GM18867 (cell line): ENCODE results near the gene FLYWCH1.
"Not testable (repeated sequence)": the region's sequence is repeated elsewhere in the genome, so short reads cannot be mapped to it uniquely, and the experiment has no call there.

ENCODE experiments used
- ATAC-seq: cut with Tn5 transposase; IDR thresholded peaks from one replicate; pipeline ENCODE4 v1.9.1; 2021; ENCODE audit warnings: mild to moderate bottlenecking, moderate library complexity; ENCODE audit not compliant: unreplicated experiment

The FLYWCH1 gene

GRCh38 chr16:2924901-2925755, 13.4 kb downstream of the FLYWCH1 start:
- ATAC-seq, result no peak

GRCh38 chr16:2925951-2926649, 14.4 kb downstream of the FLYWCH1 start:
- no peak for ATAC-seq

- no peak for ATAC-seq
Measured at GRCh38 chr16:2926650-2926999, 14.9 kb downstream of the FLYWCH1 start.

GRCh38 chr16:2927010-2927646, 15.4 kb downstream of the FLYWCH1 start:
- peak; percentile 57 for ATAC-seq

GRCh38 chr16:2928151-2928550, 16.4 kb downstream of the FLYWCH1 start:
- not testable (repeated sequence) for ATAC-seq

GRCh38 chr16:2928796-2929195, 17.1 kb downstream of the FLYWCH1 start:
- ATAC-seq, result no peak

GRCh38 chr16:2929693-2930092, 18.0 kb downstream of the FLYWCH1 start:
- no peak for ATAC-seq

GRCh38 chr16:2930236-2930635, 18.5 kb downstream of the FLYWCH1 start:
- ATAC-seq, result no peak

GRCh38 chr16:2931231-2931914, 19.6 kb downstream of the FLYWCH1 start:
- ATAC-seq, result not testable (repeated sequence)

- ATAC-seq, result no peak
Measured at GRCh38 chr16:2933136-2933535, 21.4 kb downstream of the FLYWCH1 start.

- no peak for ATAC-seq
Measured at GRCh38 chr16:2933701-2934100, 22.0 kb downstream of the FLYWCH1 start.

GRCh38 chr16:2934450-2934849, 22.7 kb downstream of the FLYWCH1 start:
- no peak for ATAC-seq

GRCh38 chr16:2936436-2937011, 24.8 kb downstream of the FLYWCH1 start:
- ATAC-seq, result no peak

GRCh38 chr16:2937170-2937569, 25.4 kb downstream of the FLYWCH1 start:
- ATAC-seq, result no peak

- ATAC-seq, result no peak
Measured at GRCh38 chr16:2938206-2938605, 26.5 kb downstream of the FLYWCH1 start.

GRCh38 chr16:2939968-2940367, 28.2 kb downstream of the FLYWCH1 start:
- ATAC-seq, result no peak

GRCh38 chr16:2942045-2942444, 30.3 kb downstream of the FLYWCH1 start:
- ATAC-seq, result no peak

- not testable (repeated sequence) for ATAC-seq
Measured at GRCh38 chr16:2943716-2944115, 32.0 kb downstream of the FLYWCH1 start.

GRCh38 chr16:2946649-2947048, 34.9 kb downstream of the FLYWCH1 start:
- no peak for ATAC-seq

- ATAC-seq, result no peak
Measured at GRCh38 chr16:2948807-2949704, 37.3 kb downstream of the FLYWCH1 start.
